GM21723 (cell line): ENCODE results near the gene BDKRB1.

Experiments
- ATAC-seq: cut with Tn5 transposase; IDR thresholded peaks from one replicate; pipeline ENCODE4 v1.9.1; 2021; ENCODE audit warnings: mild to moderate bottlenecking, moderate library complexity; ENCODE audit not compliant: unreplicated experiment

The BDKRB1 gene

DNA sequence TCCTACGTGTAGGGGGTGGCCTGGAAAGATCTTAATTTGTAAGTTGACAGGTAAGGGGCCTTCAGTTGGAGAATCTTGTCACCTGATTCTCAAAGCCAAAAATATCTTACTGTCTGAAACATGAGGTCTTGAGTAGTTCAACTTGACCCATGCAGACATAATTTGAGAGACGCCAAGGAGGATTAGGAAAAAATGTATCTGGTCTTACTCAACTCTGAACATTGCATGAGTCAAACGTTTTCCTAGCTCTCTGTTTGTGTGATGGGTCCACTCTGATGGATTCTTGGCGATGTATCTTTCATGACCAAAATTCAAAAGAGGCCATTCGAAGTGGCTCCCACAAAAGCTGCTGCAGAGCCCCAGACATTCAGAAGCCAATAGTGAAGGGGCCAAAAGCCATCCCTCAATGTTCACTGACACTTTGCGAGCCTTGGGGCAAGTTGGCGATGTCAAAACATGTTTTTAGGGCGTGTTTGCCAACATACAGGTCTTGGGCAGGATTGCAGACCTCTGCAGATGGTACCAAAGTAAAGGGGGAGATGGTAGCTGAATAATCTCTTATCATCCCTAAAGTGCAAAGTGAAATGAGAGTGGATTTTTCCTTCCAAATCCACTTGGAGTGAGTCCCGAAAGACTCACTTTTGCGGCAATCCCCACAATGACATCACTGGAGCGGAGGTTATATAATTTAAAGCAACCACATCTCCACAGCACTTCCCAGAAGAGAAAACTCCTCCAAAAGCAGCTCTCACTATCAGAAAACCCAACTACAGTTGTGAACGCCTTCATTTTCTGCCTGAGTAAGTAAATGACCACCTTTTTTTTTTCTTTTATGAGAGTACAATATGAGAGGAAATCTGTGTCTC lies at the start of gene BDKRB1:
Gene BDKRB1 (plus strand): TSS at position 710 of the 866 bp plus-strand sequence. CDS start 7,473 bp downstream, outside the sequence.
- no peak for ATAC-seq

DNA sequence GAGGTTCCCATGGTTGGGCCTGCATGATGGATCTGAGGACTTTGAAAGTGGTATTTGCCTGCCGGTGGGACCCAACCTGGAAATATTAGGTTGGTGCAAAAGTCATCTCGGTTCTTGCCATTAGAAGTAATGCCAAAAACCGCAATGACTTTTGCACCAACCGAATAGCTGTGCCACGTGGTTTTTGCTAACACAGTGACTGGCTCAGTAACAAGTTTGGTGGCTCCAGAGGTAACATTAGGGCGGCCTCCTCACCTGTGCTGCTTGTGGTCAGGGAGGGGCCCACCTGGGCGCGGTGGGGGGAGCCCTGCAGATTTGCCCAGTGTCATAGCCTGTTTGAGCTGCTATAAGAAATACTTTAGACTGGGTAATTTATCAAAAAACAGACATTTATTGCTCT lies 49.5 kb upstream of the BDKRB1 start:
- ATAC-seq: no peak

DNA sequence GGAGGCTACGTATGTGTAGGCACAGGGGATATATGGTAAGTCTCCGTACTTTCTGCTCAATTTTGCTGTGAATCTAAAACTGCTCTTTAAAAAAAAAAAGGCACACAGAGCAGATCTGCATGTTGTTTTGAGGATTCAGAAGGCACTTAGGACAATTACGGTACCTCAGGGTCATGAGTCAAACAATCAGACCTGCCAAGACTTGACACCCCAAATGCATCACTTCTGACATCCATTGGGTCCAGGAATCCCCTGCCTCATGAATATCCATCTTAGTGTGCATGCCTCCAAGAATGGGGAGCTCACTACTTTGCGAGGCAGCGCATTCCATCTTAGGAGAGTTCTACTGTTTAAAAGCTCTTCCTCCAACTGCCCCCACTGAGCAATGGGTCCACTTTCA lies 48.3 kb upstream of the BDKRB1 start:
- ATAC-seq: no peak

DNA sequence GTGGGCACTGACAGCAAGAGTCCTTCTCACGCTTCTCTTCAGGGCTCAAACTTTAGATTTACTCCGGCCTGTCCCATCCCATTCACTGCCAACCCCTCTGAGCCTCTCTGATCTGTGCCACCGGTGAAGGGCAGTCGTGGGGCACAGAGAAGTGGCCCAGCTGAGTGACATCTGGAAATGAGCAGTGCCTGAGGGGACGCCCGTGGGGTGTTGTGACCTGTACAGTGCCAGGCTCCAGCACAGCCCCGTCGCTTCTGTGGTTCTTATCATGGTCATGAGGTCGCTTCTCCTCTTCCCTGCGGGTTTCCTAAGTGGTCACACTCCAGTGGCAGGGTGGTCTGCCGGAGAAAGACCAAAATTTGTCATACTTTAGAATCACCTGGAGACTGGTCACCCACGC lies 47.3 kb upstream of the BDKRB1 start:
- no peak for ATAC-seq

DNA sequence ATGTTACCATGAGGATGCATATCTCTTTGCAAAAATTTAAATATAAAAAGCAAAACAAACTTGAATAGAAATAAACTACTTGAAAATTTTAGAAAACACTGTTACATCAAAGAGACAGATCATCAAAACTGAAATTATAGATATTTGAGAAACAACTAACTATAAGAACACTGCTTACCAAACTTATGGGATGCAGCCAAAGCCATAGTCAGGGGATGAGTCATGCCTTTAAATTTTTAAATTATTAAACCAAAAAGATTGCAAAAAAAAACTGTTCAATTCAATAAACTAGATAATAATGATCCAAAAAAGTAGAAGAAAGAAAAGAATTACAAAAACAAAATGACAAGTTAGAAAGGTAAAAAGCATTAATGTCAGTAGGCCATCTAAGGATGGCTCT lies 43.9 kb upstream of the BDKRB1 start:
- ATAC-seq: no peak

DNA sequence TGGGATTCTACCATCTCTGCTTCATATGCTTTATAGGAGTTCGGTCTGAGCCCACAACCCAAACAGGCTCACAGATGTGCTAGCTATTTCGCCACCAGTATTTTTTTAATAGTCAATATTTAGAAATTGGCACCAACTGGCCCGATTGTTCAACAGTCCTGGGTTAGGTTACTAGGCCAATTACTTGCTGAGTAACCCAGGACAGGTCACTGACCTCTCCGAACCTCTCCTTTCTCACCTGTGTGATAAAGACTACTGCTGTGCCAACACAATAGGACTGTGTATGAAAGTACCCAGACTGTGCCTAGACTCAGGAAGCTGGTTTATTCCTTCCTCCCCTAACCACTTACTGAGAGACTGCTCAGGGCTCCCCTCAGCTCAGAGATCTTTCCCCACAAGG lies 43.1 kb upstream of the BDKRB1 start:
- no peak for ATAC-seq

DNA sequence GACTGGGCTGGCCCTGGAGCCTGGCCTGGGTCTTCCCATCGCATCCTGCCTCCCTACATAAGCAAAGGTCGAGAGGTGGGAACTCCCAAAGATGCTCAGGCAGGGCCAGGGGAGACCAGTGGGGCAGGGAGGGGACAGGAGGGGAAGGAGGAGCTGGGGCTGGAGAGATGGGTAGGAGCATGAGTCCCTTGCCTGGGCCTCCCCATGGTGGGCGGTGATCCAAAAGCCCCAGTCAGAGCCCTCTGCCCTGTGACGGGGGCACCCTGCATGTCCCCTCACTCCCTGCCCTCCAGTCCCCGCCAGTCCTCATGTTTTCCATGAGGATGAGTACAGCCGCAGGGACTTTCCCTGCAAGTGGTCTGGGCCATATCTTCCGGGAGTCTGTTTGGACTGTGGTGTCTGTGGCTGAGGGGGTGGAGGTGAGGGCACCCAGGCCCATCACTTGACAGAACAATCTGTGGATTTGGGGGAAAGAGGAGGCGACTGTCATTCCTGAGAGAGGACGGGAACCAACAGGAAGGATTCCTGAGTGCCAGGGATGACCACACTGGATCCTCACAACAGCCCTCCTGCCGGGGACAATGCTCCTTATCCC lies 42.0 kb upstream of the BDKRB1 start:
- no peak for ATAC-seq

DNA sequence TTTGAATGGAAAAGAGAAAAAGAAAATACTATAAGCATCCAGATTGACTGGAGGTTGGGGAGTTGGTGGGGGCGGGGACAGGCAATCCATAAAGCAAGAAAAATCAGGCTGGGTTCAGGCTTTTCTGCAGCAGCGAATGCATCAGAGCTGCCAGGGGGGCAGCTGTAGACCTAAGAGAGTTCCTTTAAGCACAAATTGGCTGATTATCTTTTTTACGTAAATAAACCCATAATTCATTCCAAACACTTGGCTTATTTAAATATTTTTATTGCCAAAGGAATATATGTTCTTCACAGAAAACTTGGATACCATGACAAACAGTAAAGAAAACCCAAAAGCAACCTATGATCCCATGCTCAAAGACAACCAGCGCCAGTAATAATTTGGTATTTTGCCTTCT lies 41.2 kb upstream of the BDKRB1 start:
- ATAC-seq: no peak

DNA sequence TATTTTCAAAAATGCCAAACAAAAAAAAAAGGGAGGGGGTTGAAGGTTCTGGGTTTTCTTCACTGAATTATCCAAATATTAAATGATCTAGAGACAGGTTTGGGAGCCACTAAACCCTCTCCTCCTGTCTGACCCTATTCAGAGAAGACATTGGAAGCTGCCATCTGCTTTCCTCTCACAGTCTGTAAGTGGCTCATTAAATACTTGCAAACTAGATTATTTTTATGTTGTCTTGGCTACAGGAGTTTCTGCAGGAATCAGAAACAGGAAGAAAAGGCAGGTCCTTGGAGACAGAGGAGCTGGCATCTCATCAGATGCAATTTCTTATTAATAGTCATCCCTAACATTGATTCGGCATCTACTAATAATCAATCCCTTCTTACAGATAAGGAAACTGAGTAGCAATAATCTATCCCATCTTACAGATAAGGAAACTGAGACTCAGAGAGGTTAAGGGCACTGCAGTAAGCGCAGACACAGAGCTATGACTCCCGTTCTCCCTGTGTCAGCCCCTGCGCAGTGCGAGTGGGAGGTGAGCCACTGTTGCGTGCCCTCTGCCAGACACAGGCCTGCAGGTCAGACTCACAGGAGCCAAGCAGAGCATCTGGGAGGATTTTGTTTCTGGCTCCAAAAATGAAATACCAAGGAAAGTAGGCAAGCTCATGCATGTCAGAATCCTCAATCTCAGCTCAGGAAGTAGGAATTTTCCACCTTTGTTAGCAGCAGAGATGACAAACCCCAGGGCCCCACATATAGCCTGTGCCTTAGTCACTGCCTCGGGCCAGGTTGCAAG lies 40.4 kb upstream of the BDKRB1 start:
- ATAC-seq: no peak

DNA sequence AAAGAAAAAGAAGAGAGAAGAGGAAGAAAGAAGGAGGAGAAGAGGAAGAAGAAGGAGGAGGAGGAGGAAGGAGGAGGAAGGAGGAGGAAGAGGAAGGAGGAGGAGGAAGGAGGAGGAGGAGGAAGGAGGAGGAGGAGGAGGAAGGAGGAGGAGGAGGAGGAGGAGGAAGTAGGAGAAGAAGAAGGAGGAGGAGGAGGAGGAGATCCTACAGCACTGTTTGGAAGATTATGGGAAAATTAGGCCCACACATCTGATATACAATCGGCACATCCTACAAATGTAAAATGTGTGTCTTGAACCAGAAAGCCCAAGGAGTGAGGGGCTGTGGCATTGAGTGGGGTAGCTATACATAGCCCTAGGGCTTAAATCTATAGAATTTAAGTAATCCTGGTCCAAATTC lies 39.4 kb upstream of the BDKRB1 start:
- no peak for ATAC-seq

DNA sequence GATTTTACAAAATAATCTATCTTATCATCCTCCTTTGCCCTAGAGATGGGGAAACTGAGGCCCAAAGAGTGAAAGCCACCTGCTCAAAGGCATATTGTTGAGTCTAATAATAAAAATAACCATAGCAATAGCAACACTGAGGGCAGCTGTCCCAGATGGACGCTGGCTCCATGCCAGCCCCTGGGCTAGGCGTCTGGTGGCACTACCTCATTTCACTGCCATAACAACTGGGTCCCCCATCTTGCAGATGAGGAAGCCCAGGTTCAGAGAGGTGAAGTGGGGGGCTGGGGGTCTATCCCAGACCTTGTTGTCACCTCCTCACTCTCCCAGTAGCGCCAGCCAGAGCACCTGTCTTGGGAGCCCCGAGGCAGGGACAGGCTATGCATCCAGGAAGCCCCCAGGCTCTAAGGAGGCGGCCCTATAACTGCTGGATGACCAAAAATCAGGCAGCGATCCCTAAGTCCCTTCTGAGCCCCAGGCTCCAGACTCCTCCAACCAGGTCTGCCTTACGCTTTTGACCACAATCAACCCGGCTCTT lies 38.6 kb upstream of the BDKRB1 start:
- ATAC-seq: no peak

DNA sequence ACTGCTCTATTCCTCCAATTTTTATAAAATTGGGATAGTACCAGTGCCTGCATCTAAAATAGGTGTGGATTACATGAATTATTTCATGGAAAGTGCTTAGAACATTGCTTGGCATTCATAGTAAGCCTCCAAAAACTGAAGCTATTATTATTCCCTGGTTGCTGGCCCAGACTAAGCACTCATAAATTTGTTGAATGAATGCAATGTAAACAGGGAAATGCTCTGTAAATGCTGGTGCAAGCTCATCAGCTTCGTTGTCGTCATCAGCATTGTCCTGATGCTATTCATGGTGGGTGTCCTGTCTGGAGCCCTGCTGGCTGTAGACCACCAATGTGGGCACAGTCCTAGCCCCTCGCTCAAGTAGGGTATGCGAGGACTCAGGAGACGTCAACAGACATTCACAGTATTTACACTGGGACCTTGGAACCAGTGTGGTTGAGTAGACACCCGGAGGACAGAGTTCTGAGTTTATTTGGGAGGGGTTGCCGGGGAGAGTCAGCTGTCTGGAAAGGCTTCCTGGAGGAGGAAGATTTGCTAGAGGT lies 34.8 kb upstream of the BDKRB1 start:
- ATAC-seq: no peak

DNA sequence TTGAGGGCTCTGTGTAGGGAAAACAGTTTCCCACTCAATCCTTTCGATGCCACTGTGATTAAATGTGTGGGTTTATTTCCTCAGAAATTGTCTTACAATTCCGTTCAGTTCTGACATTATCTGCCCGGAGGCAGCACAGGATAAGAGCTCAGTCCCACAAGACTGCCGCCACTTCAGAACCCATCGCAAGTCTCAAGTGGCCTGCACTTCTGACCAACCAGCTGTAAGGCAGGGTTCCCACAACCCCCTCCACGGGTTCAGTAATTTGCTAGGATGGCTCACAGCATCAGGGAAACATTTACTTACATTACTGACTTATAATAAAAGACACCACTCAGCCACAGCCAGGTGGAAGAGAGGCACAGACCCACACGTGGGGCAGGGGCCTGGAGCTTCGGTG lies 34.2 kb upstream of the BDKRB1 start:
- ATAC-seq: no peak

DNA sequence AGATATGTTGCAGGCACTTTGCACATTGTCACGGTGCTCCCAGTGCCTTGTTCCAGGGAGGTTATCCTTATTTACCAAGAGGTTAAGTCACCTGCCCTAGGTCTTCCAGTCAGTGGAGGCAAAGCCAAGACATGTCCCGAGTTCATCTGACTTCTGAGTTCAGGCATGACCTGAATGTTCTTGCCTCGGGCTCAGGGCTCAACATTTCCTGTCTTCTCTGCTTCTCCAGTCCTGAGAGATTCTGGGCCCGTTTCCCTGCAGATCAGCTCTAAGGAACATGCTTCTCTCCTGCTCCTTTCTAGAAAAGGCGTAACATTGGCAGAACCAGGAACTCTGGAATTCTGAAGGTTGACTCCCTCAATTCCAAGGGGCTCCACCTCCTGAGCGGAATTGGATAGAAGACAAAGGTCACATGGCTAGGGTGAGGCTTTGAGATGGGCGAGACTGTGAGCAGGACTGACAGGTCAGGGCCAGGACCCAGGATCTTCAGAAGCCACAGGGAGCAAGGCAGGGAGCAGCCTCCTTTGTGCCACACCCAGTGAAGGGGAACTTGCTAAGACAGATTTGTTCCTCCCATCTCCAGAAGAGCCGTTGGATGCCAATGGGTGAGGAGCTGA lies 31.4 kb upstream of the BDKRB1 start:
- ATAC-seq: no peak

DNA sequence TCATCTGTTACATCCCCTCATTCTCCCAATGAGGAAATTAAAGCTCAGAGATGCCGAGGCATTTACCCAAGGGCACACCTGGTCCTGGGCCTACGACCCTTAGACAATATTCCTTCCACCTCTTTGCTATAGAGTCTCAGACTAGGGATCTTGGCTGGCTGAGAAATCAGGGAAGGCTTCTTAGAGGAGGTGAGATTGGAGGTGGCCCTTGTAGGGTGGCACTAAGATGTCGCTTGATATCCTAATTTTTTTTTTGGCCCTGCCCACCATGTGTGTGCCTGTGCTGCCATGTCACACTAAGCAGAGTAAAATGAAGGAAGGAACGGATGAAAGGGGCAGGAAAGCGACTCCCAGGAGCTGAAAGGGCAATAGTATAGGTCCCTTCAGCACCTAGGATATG lies 30.8 kb upstream of the BDKRB1 start:
- ATAC-seq: no peak

DNA sequence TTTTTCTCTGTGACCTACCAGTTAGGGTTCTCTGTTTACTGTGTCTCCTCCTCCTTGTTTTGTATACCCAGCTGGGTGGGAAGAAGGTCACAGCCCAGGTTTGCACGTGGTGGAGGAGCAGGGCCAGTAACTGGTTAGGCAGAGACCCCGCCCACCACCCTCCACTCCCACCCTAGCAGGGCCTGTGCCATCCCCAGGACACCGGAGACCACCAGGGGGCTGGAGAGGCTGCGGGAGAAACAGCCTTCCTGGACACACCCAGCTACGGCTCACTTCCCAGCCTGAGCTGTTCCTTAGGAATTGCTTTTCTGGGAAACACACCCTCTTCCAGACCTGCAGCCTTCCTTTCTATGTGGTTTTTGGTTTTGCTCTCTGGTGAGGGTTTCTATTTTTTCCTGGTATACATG lies 30.3 kb upstream of the BDKRB1 start:
- ATAC-seq: no peak

DNA sequence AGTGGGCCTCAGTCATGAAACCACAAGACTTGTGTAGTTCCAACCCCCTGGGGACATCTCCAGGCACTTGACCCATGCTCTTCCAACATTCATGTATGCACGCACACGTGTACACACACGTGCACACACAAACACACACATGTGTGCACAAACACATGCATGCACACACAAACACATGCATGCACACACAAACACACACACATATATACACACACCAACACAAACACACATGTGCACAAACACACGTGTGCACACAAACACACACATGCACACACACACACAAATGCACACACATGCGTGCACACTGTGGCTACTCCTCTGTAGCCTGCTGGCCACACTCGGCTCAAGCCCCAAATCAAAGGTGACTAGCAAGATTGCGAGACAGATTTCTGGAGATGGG lies 28.6 kb upstream of the BDKRB1 start:
- no peak for ATAC-seq

DNA sequence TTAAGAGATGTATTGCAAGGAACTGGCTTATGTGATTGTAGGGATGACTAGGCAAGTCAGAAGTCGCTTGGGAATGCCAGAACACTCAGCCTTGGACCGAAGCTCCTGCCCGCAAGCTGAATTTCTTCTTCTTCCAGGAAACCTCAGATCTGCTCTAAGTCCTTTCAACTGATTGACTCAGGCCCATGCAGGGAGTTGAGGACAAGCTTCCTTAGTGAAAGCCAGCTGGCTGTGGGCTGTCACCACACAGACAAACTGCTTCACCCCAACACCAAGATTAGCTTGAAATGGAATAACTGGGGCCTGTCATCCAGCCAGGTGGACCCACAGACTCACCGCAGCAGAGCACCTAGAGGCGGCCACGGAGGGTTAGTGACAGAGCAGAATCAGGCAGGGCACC lies 26.7 kb upstream of the BDKRB1 start:
- no peak for ATAC-seq

DNA sequence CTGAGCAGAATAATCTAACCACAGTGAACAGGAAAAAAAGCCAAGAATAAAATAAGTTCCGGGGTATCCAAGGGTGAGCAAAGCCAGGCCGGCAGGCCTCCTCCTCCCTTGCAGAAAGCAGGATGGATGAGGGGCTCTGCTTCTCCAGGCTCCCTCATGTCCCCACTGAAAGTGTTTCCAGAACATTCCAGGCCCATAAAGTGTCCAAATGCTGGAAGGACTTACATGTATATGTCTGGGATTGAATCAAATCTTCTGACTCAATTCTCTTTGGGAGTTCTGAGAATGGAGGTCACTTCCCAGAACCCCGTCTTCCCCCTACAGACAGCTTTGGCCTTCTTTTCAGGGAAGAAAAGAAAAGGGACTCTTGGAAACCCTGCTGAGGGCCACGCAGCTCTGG lies 25.0 kb upstream of the BDKRB1 start:
- ATAC-seq: no peak

DNA sequence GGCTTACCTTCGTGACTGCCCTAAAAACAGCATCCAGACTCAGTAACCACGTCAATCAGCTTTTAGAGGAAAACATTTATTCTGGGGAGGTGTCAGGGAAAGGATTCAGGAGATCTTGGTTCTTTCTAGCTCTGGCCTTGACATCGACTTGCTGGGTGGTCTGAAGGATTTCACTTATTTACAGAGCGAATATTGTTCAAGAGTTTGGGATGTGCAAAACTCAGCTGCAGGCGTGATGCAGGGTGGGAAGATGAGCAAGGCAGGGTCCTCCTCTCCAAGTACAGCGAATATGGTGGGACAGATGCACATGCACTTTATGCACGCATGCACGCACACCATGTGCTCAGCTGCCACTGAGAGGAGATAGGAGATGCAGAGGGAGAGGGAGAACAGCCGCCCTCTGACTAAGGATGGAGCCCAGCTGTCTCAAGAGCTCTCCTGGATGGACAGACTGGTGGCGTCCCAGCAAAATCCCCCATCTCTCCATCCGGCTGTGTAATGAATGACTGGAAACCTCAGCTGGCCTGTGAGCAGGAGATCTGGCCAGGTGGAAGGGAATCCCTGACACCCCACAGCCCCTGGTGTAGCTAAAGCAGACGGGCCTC lies 24.4 kb upstream of the BDKRB1 start:
- ATAC-seq: no peak
